NCI-H510A treated with DMSO at 0.1 percent for 48 hours (cell line): ENCODE measurements around the gene PHACTR4.
"Not testable (repeated sequence)": the region's sequence is repeated elsewhere in the genome, so short reads cannot be mapped to it uniquely, and the experiment has no call there.

Source experiments
- DNase-seq: peaks from one replicate; lab custom pipeline; 2025; lab: John Stamatoyannopoulos, UW

Gene PHACTR4

GRCh38 chr1:28525002-28525642, 155.6 kb downstream of the PHACTR4 start:
- DNase-seq = not testable (repeated sequence)

GRCh38 chr1:28526886-28527285, 157.3 kb downstream of the PHACTR4 start:
- DNase-seq = no peak

- no peak for DNase-seq
These were observed 160.9 kb downstream of the PHACTR4 start for GRCh38 chr1:28530456-28530855.

GRCh38 chr1:28534671-28535070, 165.1 kb downstream of the PHACTR4 start:
- DNase-seq = no peak

- DNase-seq = no peak
These were observed 165.6 kb downstream of the PHACTR4 start for GRCh38 chr1:28535180-28535579.

- DNase-seq = no peak
These were observed 168.1 kb downstream of the PHACTR4 start for GRCh38 chr1:28537457-28538199.

GRCh38 chr1:28538286-28538685, 168.7 kb downstream of the PHACTR4 start:
- DNase-seq = no peak

- DNase-seq = no peak
These were observed 171.1 kb downstream of the PHACTR4 start for GRCh38 chr1:28540651-28541050.

- DNase-seq = peak; percentile 41
These were observed 172.0 kb downstream of the PHACTR4 start for GRCh38 chr1:28541414-28542015.

GRCh38 chr1:28545246-28545628, 175.7 kb downstream of the PHACTR4 start:
- no peak for DNase-seq

- DNase-seq = no peak
These were observed 178.8 kb downstream of the PHACTR4 start for GRCh38 chr1:28548318-28548717.
